H1 (cell line): ENCODE measurements around the gene DUSP7.

Experiments
- BRCA1 ChIP-seq: IDR thresholded peaks from 2 replicates; pipeline ENCODE4 v1.6.1; 2012; ENCODE audit warnings: low read depth, low read length, improper control_type of control experiment
- CBX5 ChIP-seq: fragments of 300-800, 300-1000 bp; sonication (generic); IDR thresholded peaks from 2 replicates; pipeline ENCODE4 v1.7.1; 2016; ENCODE audit warnings: antibody characterized with exemption, low read length, low read depth
- EZH2 ChIP-seq: fragments of 200-600 bp; sonication (generic); IDR thresholded peaks from 2 replicates; pipeline ENCODE4 v1.7.1; 2012; ENCODE audit warnings: low read depth, mild to moderate bottlenecking, moderate library complexity, low read length, inconsistent platforms; ENCODE audit not compliant: severe bottlenecking
- GABPA ChIP-seq: IDR thresholded peaks from 2 replicates; pipeline ENCODE4 v1.6.1; 2011; ENCODE audit warnings: mild to moderate bottlenecking, low read length, moderate library complexity, borderline replicate concordance; ENCODE audit not compliant: insufficient read depth
- JUN ChIP-seq: IDR thresholded peaks from 2 replicates; pipeline ENCODE4 v1.6.1; 2011; ENCODE audit warnings: low read depth, mild to moderate bottlenecking, improper control_type of control experiment, low read length
- PHF8 ChIP-seq: fragments of 200-600 bp; sonication (generic); conservative IDR thresholded peaks from 2 replicates; pipeline ENCODE4 v1.7.1; 2012; ENCODE audit warnings: low read depth, mild to moderate bottlenecking, inconsistent platforms, low read length, moderate library complexity
- POLR2A ChIP-seq, 2 experiments: IDR thresholded peaks; 1 replicate in 1 of 2; 2 replicates in 1 of 2; pipeline ENCODE4 v1.6.1; 2011; ENCODE audit warnings: low read depth in 2 of 2, low read length in 2 of 2, mild to moderate bottlenecking in 2 of 2; ENCODE audit errors: control extremely low read depth in 1 of 2
- POU5F1 ChIP-seq: IDR thresholded peaks from 2 replicates; pipeline ENCODE4 v1.6.1; 2011; ENCODE audit warnings: low read depth, mild to moderate bottlenecking, low read length, moderate library complexity
- YY1 ChIP-seq: IDR thresholded peaks from 2 replicates; pipeline ENCODE4 v1.6.1; 2011; ENCODE audit warnings: low read depth, mild to moderate bottlenecking, low read length
- TF ChIP-seq, protein P1 (sequence below), 3 experiments: IDR thresholded peaks; 1 replicate in 2 of 3; 2 replicates in 1 of 3; pipeline versions ENCODE4 v1.5.1 to v1.6.1; 2011; ENCODE audit warnings: low read length in 3 of 3, mild to moderate bottlenecking in 3 of 3, inconsistent platforms in 2 of 3, low read depth in 1 of 3, moderate library complexity in 1 of 3; ENCODE audit not compliant: insufficient read depth in 1 of 3; ENCODE audit errors: control extremely low read depth in 1 of 3
- TF ChIP-seq, protein P2 (sequence below): IDR thresholded peaks from 2 replicates; pipeline ENCODE4 v1.6.1; 2011; ENCODE audit warnings: low read length, improper control_type of control experiment

DNA sequence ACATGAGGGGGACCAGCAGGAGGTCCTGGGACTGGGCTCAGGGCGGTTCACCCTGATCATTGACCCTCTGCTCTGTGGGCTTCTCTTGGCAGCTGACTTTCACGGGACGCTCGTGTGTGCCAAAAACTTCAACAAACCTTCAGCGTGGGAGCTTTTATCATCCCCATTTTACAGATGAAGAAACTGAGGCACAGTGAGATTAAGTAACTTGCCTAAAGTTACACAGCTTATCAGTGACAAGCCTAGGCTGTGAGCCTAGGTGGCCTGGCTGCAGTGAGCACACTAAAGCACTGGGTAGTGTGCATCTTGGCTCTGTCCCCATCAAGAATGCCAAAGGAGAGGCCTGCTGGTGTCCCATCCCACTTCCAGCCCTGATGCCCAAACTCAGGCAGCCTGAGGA lies 23.6 kb upstream of the DUSP7 start:
- TF ChIP-seq POLR2A (IDR thresholded peaks at IDR 0.05; ENCODE audit: control extremely low read depth in 1 of 2, low read depth in 2 of 2, low read length in 2 of 2) (no peak), YY1 (no peak), GABPA (no peak), EZH2 (no peak), JUN (no peak), BRCA1 (no peak), POU5F1 (no peak), PHF8 (no peak), CBX5 (no peak)
- TF ChIP-seq, protein P1, sequence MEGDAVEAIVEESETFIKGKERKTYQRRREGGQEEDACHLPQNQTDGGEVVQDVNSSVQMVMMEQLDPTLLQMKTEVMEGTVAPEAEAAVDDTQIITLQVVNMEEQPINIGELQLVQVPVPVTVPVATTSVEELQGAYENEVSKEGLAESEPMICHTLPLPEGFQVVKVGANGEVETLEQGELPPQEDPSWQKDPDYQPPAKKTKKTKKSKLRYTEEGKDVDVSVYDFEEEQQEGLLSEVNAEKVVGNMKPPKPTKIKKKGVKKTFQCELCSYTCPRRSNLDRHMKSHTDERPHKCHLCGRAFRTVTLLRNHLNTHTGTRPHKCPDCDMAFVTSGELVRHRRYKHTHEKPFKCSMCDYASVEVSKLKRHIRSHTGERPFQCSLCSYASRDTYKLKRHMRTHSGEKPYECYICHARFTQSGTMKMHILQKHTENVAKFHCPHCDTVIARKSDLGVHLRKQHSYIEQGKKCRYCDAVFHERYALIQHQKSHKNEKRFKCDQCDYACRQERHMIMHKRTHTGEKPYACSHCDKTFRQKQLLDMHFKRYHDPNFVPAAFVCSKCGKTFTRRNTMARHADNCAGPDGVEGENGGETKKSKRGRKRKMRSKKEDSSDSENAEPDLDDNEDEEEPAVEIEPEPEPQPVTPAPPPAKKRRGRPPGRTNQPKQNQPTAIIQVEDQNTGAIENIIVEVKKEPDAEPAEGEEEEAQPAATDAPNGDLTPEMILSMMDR (IDR thresholded peaks at IDR 0.05; ENCODE audit: control extremely low read depth in 1 of 3, insufficient read depth in 1 of 3, low read depth in 1 of 3, low read length in 3 of 3), result no peak
- TF ChIP-seq, protein P2, sequence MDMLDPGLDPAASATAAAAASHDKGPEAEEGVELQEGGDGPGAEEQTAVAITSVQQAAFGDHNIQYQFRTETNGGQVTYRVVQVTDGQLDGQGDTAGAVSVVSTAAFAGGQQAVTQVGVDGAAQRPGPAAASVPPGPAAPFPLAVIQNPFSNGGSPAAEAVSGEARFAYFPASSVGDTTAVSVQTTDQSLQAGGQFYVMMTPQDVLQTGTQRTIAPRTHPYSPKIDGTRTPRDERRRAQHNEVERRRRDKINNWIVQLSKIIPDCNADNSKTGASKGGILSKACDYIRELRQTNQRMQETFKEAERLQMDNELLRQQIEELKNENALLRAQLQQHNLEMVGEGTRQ, result no peak
